ENCODE results near the gene CORO1A.
"Not testable (repeated sequence)": the region's sequence is repeated elsewhere in the genome, so short reads cannot be mapped to it uniquely, and the experiment has no call there.

Gene CORO1A

GRCh38 chr16:30206252-30206651, 22.9 kb downstream of the CORO1A start:
- not testable (repeated sequence) for DNase-seq

- DNase-seq = not testable (repeated sequence)
Observed at GRCh38 chr16:30207063-30207704, 23.8 kb downstream of the CORO1A start.

- DNase-seq = not testable (repeated sequence)
Observed at GRCh38 chr16:30209032-30209431, 25.6 kb downstream of the CORO1A start.

- DNase-seq = not testable (repeated sequence)
Observed at GRCh38 chr16:30211414-30211813, 28.0 kb downstream of the CORO1A start.

GRCh38 chr16:30217082-30217481, 33.7 kb downstream of the CORO1A start:
- DNase-seq = not testable (repeated sequence)

Data from right forelimb (tissue), 1 donor.